Nephron (organoid): Measurements from ENCODE around the gene ANTKMT.
A peak's percentile ranks its signal among the peaks of the same experiment; 100 is the strongest.
"Not testable (repeated sequence)": the region's sequence is repeated elsewhere in the genome, so short reads cannot be mapped to it uniquely, and the experiment has no call there.

Source experiments
- H3K27ac Mint-ChIP-seq, 3 experiments: 2 replicates each; pipeline ENCODE4 v1.8.0; 2020; ENCODE audit warnings: mixed read lengths in 3 of 3, mild to moderate bottlenecking in 2 of 3, moderate library complexity in 1 of 3
- H3K27me3 Mint-ChIP-seq: 2 replicates; pipeline ENCODE4 v1.8.0; 2021; ENCODE audit warnings: low read depth, mild to moderate bottlenecking, moderate library complexity, mixed read lengths
- H3K36me3 Mint-ChIP-seq: 2 replicates; pipeline ENCODE4 v1.8.0; 2020; ENCODE audit warnings: low read depth, mixed read lengths
- H3K4me1 Mint-ChIP-seq: 2 replicates; pipeline ENCODE4 v1.8.0; 2020; ENCODE audit warnings: mixed read lengths
- H3K4me3 Mint-ChIP-seq, 3 experiments: 2 replicates each; pipeline ENCODE4 v1.8.0; 2020; ENCODE audit warnings: mild to moderate bottlenecking in 3 of 3, mixed read lengths in 3 of 3, moderate library complexity in 2 of 3
- H3K9me3 Mint-ChIP-seq: 2 replicates; pipeline ENCODE4 v1.8.0; 2020; ENCODE audit warnings: mixed read lengths
- CTCF ChIP-seq, 3 experiments: fragments of 200-600 bp; sonication (generic); IDR thresholded peaks; one replicate each; pipeline ENCODE4 v1.5.0; 2021; ENCODE audit warnings: antibody characterized with exemption in 3 of 3; ENCODE audit not compliant: unreplicated experiment in 3 of 3

The ANTKMT gene

GRCh38 chr16:740764-741505 lies 20.0 kb downstream of the ANTKMT start, which contains the start of gene CIAO3:
TSS of gene CIAO3 (minus strand) at chr16:740997. CDS start at chr16:740985, 12 bp downstream.
- peak within 1 kb of the TSS; percentile 83 to 88 (median 85) for H3K4me3 Mint-ChIP-seq
- H3K9me3 Mint-ChIP-seq = no peaks in the 10 kb centered on the region
- H3K4me1 Mint-ChIP-seq = no peaks in the 10 kb centered on the region
- no peaks in the 10 kb centered on the region for H3K27me3 Mint-ChIP-seq
- peaks cover 4% of the 10 kb centered on the region for H3K36me3 Mint-ChIP-seq
- TF ChIP-seq CTCF (IDR thresholded peaks at IDR 0.05; ENCODE audit: unreplicated experiment in 3 of 3) = peak; percentile 92 to 99 (median 94)
- H3K27ac Mint-ChIP-seq = peak within 1 kb of the TSS in 1 of 3 experiments; percentile 71

- no peak overlapping the region for H3K27ac Mint-ChIP-seq
- peak overlapping the region; percentile 67 to 88 (median 83) for H3K4me3 Mint-ChIP-seq
- TF ChIP-seq CTCF (IDR thresholded peaks at IDR 0.05; ENCODE audit: unreplicated experiment in 3 of 3) = no peak
- no peaks in the 10 kb centered on the region for H3K4me1 Mint-ChIP-seq
- no peaks in the 10 kb centered on the region for H3K27me3 Mint-ChIP-seq
- peaks cover 4% of the 10 kb centered on the region for H3K36me3 Mint-ChIP-seq
- H3K9me3 Mint-ChIP-seq = no peaks in the 10 kb centered on the region
Observed at GRCh38 chr16:741986-742629, 21.2 kb downstream of the ANTKMT start.

DNA sequence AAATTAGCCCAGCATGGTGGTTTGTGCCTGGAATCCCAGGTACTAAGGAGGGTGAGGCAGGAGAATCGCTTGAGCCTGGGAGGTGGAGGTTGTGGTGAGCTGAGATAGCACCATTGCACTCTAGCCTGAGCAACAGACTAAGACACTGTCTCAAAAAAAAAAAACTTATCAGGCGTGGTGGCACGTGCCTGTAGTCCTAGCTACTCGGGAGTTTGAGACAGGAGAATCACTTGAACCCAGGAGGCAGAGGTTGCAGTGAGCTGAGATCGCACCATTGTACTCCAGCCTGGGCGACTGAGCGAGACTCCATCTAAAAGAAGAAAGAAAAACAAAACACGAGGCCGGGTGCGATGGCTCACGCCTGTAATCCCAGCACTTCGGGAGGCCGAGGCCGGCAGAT lies 21.9 kb downstream of the ANTKMT start:
- not testable (repeated sequence) for H3K4me3 Mint-ChIP-seq, H3K4me1 Mint-ChIP-seq, H3K27me3 Mint-ChIP-seq, H3K9me3 Mint-ChIP-seq, H3K36me3 Mint-ChIP-seq, H3K27ac Mint-ChIP-seq

DNA sequence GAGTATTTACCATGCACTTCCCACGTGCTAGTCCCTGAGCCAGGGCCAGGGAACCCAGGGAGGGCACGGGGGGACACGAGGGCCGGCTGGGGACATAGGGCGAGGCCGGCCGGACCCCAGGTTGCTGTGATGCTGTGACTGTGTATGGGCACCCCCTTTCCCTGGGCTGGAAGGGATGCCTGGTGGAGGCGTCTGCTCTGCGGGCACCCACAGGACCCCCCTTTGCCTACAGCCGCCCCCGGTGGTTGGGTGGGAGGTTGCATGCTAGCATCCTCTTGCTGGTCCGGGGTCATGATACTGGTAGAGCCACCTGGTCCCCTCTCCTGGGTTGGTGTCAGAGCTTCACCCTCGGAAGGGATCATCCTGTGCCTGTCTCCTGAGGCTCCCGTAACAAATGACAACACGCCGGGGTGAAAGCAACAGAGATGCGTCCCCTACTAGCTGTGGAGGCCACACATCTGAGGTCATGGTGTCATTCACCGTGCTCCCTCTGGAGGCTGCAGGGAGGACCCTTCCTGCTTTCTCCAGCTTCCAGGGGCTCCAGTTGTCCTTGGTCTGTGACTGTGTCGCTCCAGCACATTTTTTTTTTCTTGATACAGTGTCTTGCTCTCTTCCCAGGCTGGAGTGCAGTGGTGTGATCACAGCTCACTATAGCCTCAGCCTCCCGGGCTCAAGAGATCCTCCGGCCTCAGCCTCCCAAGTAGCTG lies 23.0 kb downstream of the ANTKMT start:
- Mint-ChIP-seq H3K9me3 (no peaks in the 10 kb centered on the region), H3K27me3 (no peaks in the 10 kb centered on the region), H3K36me3 (no peaks in the 10 kb centered on the region), H3K4me1 (no peaks in the 10 kb centered on the region), H3K27ac (no peak overlapping the region), H3K4me3 (peak overlapping the region in 1 of 3 experiments; percentile 36)
- no peak for TF ChIP-seq CTCF (IDR thresholded peaks at IDR 0.05; ENCODE audit: unreplicated experiment in 3 of 3)

DNA sequence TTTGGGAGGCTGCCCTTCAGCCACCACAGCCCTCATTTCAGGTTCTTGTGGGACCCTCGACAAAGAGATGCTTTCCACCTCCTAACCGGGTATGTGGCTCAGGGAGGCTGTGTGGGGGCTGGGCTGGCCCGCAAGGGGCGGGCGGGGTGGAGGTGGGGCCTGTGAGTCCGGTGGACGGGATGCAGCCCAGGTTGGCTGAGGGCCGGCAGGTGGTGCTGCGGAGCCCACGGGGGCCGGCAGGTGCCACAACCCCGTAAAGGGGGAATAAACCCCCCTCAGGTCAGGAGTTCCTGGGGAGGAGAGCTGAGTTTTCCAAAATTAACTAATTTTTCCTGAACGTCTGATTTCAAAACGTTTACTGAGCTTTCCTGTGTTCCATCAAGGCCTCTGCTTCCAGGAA lies 24.8 kb downstream of the ANTKMT start:
- Mint-ChIP-seq H3K36me3 (no peaks in the 10 kb centered on the region), H3K9me3 (no peaks in the 10 kb centered on the region), H3K4me3 (no peak overlapping the region), H3K27me3 (no peaks in the 10 kb centered on the region), H3K4me1 (no peaks in the 10 kb centered on the region), H3K27ac (no peak overlapping the region)
- peak; percentile 49 to 58 (median 53) for TF ChIP-seq CTCF (IDR thresholded peaks at IDR 0.05; ENCODE audit: unreplicated experiment in 3 of 3)

DNA sequence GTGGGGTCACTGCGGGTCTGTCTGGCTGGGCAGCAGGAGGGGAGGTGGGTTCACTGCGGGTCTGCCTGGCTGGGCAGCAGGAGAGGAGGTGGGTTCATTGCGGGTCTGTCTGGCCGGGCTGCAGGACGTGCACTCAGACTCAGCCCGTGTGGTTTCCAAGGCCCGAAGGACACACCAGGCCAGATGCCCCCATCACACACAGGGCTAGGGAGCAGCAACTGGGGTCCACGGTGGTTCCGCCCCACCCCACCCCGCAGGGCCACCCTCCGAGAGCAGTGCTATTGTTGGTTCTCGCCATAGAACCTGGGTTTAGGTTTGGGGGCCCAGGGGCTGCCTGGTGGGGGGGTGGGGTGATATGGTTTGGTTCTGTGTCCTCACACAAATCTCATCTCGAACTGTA lies 25.7 kb downstream of the ANTKMT start:
- TF ChIP-seq CTCF (IDR thresholded peaks at IDR 0.05; ENCODE audit: unreplicated experiment in 3 of 3) = no peak
- Mint-ChIP-seq H3K9me3 (no peaks in the 10 kb centered on the region), H3K27ac (no peak overlapping the region), H3K36me3 (no peaks in the 10 kb centered on the region), H3K27me3 (peaks cover 8% of the 10 kb centered on the region), H3K4me3 (no peak overlapping the region), H3K4me1 (no peaks in the 10 kb centered on the region)
